ENCODE data around the gene NEB.

Gene NEB

DNA sequence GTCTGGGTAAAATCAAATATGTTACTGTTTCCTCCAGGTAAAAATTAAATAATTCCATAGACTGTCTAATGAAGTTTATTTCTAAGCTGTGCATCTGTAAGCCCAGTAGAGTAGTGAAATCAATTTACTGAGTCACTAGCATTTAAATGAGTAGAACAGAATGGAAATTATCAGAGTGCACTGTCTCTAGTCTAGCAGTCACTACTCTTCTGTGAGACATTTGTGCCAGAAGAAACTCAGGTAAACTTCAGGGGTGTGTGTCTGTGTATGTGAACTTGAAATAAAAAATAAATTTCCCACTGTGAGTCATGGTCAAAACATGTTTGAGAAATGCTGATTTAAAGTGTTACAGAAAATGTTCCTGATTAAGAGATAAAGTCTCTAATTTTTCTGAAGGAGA is 178.2 kb downstream of the NEB start:
- DNase-seq (ENCODE audit: low read depth in 3 of 3): no peak

- no peak for DNase-seq (ENCODE audit: low read depth in 3 of 3)
Measured at GRCh38 chr2:151552287-151552686, 182.0 kb downstream of the NEB start.

DNA sequence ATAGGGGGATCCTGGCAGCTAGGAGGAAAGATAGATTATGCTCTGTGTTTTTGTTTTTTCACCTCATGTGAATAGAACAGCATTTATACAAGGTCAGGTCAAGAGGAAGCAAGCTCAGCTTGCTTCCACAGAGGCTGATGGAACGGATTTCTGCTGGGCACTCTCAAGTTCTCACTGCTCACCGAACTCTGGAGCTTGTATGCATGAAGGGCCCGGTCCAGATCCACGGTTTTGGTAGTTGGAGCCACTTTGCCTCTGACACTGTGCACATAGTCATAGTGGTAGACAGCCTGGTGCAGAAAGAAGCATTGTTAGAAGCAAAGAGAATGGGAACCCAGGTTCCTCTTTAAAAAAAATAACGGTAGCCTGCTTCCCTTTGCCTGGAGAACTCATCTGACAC is 182.7 kb downstream of the NEB start:
- DNase-seq (ENCODE audit: low read depth in 3 of 3): no peak

DNA sequence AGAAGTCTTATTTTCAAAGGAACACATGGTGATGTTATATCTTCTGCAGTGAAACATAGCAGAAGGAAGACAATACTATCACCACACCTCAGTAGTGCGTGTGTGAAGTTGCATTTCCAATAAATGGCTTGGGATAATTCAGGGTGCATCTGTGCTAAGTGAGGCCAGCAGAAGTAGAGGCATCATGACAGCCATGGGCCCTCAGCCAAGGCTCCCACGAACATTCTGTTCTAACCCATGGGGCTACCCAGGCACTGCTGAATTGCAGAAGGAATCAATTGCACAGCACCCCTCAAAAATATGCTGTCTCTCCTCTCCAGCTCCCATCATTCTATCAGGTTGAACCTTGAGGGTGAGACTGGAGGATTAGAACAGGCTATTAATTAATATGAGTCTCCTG is 185.1 kb downstream of the NEB start:
- DNase-seq (ENCODE audit: low read depth in 3 of 3): no peak

DNA sequence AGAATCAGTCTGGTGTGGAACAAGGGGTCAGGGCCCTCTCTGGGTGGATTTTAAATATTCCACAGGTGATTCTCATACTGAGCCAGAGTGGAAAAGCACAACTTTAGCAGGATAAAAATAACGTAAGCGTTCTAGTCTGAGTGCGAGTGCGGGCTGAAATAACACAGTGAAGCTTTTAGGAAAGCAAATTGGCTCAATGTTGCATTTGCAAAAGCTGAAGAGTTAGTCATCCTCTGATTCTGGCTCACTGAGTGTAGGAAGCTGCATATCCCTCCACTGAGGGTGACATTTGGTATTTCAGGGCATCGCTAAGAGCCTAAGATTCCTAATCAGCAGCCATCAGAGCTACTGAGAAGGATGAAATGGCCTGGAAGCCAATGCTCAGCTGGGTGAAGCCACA is 189.8 kb downstream of the NEB start:
- no peak for DNase-seq (ENCODE audit: low read depth in 3 of 3)

DNA sequence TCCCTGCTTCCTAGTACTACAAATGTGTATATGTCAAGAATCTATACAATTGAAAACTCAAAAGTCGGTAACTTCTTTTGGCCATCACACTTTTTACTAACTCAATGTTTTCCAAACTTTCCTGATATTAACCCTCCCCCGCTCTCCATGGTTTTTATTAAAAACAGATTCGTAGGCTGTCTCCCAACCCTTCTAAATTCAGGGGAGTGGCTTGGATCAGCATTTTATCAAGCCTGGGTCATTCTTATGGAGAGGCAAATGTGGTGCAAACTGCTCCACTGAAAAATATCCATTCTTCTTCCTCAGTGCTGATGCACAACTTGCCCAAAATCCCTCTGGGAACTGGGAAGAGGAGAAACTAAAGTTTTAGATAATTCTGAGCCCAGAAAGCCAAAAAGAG is 190.4 kb downstream of the NEB start:
- no peak for DNase-seq (ENCODE audit: low read depth in 3 of 3)

DNA sequence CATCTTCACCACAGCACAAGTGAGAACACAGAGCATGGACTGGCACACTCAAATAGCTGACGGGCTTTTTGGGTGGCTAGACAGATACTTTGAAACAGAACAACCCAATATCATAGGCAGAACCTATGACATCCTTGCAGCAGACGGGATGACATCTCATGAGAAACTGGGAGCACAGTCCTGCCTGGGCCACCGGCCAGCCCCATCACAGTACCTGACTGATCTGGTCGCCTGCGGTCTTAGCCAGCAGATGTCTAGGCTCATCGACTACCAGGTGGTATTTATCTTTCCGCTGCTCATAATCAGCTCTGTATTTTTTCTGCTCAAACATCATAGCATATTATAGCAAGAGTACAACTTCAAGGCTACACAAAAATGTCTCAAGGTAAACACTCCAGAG is 200.3 kb downstream of the NEB start:
- no peak for DNase-seq (ENCODE audit: low read depth in 3 of 3)

- no peak for DNase-seq (ENCODE audit: low read depth in 3 of 3)
Measured at GRCh38 chr2:151533127-151533526, 201.1 kb downstream of the NEB start.

DNA sequence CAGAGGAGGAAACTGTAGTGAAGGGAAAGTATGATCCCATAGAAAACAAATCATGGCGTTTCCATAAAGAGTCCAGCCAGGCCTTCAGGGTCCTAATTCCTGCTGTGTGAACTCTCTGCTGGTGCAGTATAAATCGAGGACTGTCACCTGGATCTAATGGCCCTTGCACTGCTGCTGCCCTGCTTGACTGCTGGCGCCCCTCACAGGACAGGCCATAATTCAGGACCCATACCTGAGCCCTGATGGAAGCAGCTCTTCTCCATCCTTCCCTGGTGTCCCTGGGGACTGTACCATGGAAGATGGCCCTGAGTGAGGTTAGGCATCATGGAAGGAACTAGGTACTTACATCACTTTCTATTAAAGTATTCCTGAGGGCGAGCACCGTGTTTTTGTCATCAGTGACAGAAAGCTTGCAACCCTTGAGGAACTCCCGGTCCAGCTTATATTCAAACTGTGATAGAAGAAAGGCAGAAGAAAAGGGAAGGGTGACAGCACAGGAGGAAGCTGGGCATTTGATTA is 207.6 kb downstream of the NEB start:
- no peak for DNase-seq (ENCODE audit: low read depth in 3 of 3)

DNA sequence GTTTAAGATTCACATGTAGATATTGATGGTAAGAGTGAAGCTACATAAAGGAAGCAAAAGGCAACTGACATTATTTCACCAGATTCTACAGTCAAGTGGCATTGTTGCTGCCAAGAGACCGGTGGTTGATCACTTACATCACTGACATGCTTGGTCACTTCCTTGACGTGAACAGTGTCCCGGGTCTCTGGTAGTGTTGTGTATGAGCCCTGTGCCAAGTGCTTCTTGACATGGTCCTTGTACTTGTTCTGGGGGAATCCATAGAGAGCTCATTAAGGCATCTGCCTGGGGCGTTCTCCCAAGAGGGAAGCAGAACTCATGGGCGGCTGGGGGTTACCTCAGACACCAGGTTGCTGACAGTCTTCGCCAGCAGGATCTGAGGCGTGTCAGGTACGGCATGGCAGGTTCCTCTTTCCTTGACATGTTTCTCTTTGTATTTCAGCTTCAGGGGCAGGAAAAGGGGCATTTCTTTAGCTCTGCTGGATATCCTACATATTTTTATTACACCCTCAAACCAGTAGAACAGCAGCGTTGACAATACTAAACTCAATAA is 208.4 kb downstream of the NEB start:
- DNase-seq (ENCODE audit: low read depth in 3 of 3): no peak

DNA sequence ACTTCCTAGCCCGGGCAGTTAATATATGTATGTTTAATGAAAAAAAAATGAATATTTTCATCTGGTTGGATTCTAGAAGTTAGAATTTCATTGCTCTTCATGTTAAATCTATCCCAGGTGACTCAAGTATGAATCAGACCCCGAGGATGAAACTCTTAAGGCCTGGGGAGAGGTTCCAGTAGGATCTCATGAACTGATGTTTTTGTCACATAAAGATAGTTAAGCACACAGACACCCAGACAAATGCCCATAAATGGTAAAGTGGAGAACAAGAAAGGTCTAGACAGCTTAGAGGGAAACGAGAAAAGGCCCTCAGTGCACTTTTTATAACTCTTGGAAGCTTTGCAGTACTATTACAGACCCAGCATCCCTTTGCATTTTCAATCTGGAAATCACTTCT is 210.4 kb downstream of the NEB start:
- no peak for DNase-seq (ENCODE audit: low read depth in 3 of 3)

GRCh38 chr2:151522556-151522955 is 211.7 kb downstream of the NEB start:
- DNase-seq (ENCODE audit: low read depth in 3 of 3): no peak

DNA sequence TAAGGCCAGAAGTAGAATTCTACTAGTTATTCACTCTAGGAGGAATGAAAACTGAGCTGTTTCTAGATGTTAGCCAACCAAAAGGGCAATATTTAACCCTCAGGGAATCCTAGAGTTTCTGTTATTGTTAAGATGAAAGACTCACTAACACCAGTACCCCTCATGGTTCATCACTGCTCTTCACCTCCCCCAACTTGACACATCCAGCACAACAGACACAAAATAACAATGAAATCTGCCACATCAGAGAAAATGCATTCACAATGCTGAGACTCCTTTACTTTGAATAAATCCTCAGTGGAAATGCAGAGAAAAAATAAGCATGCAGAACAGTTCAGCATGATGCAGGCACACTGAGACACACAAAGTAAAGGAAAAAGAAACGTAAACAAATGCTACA is 213.3 kb downstream of the NEB start:
- DNase-seq (ENCODE audit: low read depth in 3 of 3): no peak

DNA sequence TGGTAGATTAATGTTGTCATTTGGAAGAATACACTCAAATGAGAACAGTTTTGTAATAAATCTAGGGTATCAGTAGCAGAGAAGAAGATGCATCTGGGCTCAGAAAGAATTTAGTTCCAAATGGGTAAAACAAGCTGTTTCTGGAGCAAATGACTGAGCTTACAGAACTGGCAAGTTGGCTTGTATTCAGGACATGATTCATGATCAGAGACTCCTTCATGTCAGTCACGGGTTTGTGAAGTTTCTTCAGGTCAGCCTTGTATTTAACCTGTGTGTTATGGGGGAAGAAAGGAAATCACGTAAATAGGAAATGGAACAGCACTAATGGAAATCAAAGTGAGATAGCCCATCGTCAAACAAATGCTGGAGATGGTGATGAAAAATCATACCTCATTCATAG is 215.5 kb downstream of the NEB start:
- DNase-seq (ENCODE audit: low read depth in 3 of 3): no peak

- DNase-seq (ENCODE audit: low read depth in 3 of 3): no peak
Measured at GRCh38 chr2:151508519-151508918, 225.8 kb downstream of the NEB start.

DNA sequence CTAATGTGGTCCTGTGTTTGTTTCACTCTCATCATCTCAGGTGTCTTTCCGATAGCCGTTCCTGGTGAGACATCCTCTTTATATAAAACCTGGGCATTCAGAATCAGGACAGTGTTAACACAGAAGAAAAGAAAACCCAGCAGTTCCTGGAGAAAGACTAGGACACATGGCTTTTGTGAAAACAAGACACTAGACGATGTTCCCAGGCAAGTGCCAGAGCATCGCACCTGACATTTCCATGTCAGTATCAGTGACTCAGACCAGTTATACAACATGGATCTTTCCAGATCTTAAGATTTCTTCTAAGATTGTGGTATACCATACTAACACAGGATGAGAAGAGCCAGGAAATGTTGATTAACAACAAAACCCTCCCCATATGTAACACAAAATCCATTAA is 228.1 kb downstream of the NEB start:
- no peak for DNase-seq (ENCODE audit: low read depth in 3 of 3)

DNA sequence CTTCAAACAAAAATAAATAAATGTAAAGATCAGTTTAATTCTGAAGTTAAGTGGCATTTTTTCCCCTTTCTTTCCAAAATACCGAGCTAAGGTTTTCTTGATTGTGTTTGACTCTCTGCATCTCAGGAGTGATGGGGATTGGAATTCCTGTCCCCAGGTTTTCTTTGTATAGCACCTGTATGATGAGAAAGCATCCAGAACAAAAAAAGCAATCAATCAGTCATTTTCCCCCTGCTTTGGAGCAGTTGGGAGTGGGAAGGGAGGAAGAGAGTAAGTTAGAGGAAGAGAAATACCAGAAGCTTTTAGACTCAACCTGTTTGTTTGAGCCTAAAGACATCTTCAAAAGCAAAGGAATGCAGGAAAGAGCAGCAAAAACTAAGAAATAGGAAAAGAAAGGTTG is 236.1 kb downstream of the NEB start:
- no peak for DNase-seq (ENCODE audit: low read depth in 3 of 3)

- DNase-seq (ENCODE audit: low read depth in 3 of 3): no peak
Measured at GRCh38 chr2:151491496-151491895, 242.8 kb downstream of the NEB start.

- no peak for DNase-seq (ENCODE audit: low read depth in 3 of 3)
Measured at GRCh38 chr2:151490276-151490675, 244.0 kb downstream of the NEB start.

DNA sequence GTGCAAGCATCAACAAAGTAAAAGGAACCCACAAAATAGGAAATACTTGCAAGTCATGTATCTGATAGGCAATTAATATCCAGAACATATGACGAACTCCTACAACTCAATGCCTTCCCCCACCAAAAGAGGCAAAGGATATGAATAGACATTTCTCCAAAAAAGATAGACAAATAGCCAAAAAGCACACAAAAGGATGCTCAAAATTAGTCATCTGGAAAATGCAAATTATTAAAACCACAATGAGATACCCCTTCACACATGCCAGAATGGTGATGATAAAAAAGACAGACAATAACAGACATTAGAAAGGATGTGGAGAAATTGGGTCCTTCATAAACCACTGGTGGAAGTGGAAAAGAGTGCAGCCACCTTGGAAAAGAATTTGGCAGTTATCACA is 248.2 kb downstream of the NEB start:
- DNase-seq (ENCODE audit: low read depth in 3 of 3): no peak

GRCh38 chr2:151484100-151484499 is 250.2 kb downstream of the NEB start:
- no peak for DNase-seq (ENCODE audit: low read depth in 3 of 3)

GRCh38 chr2:151483546-151483945 is 250.7 kb downstream of the NEB start:
- DNase-seq (ENCODE audit: low read depth in 3 of 3): no peak

DNA sequence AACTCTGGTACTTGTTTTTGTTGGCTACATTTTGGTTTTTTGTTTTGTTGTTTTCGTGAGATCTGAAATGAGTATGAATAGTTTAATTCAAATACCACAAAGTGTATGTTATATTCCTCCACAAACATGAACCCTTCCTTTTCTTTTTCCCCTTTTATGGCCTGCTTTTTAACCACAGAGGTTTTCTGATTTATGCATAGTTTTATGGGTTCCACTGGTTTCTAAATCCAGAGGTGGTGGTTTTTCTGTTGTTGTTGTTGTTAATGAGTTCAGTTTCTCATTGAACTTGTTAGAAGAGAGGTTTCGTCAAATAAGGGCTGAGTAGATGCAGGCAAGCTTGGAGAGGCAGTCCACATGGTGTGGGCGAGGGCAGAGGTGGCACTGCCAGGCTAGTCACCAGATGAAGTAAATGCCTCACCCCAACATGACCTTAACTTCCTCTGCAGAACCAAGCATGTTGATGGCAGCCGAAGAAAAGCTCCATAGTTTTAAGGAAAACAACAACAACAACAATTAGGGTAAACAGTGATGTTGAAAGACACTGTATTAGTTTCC is 252.0 kb downstream of the NEB start:
- no peak for DNase-seq (ENCODE audit: low read depth in 3 of 3)

DNA sequence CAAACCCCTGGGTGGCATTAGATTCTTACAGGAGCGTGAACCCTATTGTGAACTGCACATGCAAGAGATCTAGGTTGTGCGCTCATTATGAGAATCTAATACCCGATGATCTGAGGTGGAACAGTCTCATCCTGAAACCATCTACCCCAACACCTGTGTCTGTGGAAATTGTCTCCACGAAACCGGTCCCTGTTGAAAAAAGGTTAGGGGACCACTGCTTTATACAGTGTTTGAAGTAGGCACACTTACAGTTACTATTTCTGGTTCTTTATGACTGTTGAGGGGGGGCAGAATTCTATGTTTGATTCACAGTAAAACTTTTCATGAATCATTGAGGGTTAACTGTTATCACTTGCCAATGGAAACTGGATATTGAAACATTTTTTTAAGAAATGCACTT is 252.5 kb downstream of the NEB start:
- no peak for DNase-seq (ENCODE audit: low read depth in 3 of 3)
